Ishikawa (cell line): ENCODE data around the gene COPZ1.

ENCODE experiments used
- CEBPB ChIP-seq: IDR thresholded peaks from 2 replicates; pipeline ENCODE4 v1.6.1; 2012
- CREB1 ChIP-seq: IDR thresholded peaks from 2 replicates; pipeline ENCODE4 v1.6.1; 2012; ENCODE audit warnings: low read depth
- EGR1 ChIP-seq: IDR thresholded peaks from 2 replicates; pipeline ENCODE4 v1.6.1; 2012
- EP300 ChIP-seq: IDR thresholded peaks from 2 replicates; pipeline ENCODE4 v1.6.1; 2012; ENCODE audit warnings: borderline replicate concordance
- MAX ChIP-seq: IDR thresholded peaks from 2 replicates; pipeline ENCODE4 v1.6.1; 2012
- NFIC ChIP-seq: IDR thresholded peaks from 2 replicates; pipeline ENCODE4 v1.6.1; 2012
- RAD21 ChIP-seq: IDR thresholded peaks from 2 replicates; pipeline ENCODE4 v1.6.1; 2012; ENCODE audit warnings: low read depth
- TAF1 ChIP-seq: IDR thresholded peaks from 2 replicates; pipeline ENCODE4 v1.6.1; 2012; ENCODE audit warnings: low read depth, mild to moderate bottlenecking
- TCF12 ChIP-seq: IDR thresholded peaks from 2 replicates; pipeline ENCODE4 v1.6.1; 2012; ENCODE audit warnings: low read depth
- USF1 ChIP-seq: IDR thresholded peaks from 2 replicates; pipeline ENCODE4 v1.6.1; 2012
- YY1 ChIP-seq: IDR thresholded peaks from 2 replicates; pipeline ENCODE4 v1.6.1; 2012; ENCODE audit warnings: low read depth
- TF ChIP-seq, protein P1 (sequence below): IDR thresholded peaks from 2 replicates; pipeline ENCODE4 v1.6.1; 2012; ENCODE audit warnings: low read depth, mild to moderate bottlenecking

DNA sequence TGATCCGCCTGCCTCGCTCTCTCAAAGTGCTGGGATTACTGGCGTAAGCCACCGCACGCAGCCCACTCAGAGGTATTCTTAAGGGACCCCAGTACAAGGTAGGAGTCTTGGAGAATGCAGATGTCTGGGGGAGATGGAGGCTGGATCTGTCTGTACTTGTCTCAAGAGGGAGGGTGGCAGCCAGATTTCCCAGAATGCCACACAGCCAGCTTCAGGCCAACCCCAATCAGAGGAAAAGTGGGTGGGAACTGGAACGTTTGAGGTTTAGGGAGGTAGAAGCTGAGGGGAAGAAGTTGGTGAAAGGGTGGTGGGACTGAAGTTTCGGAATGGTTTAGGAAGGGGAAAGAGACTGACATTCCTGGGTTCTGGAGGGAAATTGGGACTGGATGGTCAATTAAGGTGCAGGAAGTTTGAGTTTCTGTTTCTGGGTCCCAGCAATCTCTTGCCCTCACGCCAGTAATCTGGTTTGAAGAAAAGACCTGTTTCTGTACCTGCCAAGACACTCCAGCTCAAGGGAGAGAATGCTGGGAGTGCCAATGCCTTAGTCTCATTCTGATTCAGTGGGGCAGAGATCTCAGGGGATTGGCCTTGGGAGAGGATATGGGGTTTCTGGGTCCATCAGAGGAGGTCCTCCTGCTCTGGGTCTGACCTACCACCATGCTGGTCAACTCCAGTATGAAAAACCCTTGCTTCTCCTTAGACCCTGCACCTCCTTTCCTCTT lies 67.7 kb downstream of the COPZ1 start:
- TF ChIP-seq NFIC = no peak
- TF ChIP-seq CREB1 = no peak
- no peak for TF ChIP-seq MAX
- TF ChIP-seq YY1 = no peak
- TF ChIP-seq, protein P1, sequence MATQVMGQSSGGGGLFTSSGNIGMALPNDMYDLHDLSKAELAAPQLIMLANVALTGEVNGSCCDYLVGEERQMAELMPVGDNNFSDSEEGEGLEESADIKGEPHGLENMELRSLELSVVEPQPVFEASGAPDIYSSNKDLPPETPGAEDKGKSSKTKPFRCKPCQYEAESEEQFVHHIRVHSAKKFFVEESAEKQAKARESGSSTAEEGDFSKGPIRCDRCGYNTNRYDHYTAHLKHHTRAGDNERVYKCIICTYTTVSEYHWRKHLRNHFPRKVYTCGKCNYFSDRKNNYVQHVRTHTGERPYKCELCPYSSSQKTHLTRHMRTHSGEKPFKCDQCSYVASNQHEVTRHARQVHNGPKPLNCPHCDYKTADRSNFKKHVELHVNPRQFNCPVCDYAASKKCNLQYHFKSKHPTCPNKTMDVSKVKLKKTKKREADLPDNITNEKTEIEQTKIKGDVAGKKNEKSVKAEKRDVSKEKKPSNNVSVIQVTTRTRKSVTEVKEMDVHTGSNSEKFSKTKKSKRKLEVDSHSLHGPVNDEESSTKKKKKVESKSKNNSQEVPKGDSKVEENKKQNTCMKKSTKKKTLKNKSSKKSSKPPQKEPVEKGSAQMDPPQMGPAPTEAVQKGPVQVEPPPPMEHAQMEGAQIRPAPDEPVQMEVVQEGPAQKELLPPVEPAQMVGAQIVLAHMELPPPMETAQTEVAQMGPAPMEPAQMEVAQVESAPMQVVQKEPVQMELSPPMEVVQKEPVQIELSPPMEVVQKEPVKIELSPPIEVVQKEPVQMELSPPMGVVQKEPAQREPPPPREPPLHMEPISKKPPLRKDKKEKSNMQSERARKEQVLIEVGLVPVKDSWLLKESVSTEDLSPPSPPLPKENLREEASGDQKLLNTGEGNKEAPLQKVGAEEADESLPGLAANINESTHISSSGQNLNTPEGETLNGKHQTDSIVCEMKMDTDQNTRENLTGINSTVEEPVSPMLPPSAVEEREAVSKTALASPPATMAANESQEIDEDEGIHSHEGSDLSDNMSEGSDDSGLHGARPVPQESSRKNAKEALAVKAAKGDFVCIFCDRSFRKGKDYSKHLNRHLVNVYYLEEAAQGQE = no peak
- TF ChIP-seq CEBPB = no peak
- TF ChIP-seq USF1 = no peak
- no peak for TF ChIP-seq EP300
- no peak for TF ChIP-seq EGR1
- TF ChIP-seq TAF1 = no peak
- no peak for TF ChIP-seq RAD21
- no peak for TF ChIP-seq TCF12
